ENCODE results near the gene FXYD5.

DNA sequence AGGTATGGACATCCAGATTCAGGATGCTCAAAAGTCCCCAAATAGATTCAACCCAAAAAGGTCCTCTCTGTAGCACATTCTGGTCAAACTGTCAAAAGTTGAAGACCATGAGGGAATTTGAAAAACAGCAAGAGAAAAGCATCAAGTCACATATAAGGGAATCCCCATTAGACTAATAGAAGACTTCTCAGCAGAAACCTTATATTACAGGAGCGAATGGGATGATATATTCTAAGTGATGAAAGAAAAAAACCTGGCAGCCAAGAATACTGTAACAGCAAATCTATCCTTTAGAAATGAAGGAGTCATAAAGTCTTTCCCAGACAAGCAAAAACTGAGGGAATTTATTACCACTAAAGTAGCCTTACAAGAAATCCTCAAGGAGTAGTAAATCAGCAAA, 29.7 kb downstream of the FXYD5 start:
- TF ChIP-seq, protein P1, sequence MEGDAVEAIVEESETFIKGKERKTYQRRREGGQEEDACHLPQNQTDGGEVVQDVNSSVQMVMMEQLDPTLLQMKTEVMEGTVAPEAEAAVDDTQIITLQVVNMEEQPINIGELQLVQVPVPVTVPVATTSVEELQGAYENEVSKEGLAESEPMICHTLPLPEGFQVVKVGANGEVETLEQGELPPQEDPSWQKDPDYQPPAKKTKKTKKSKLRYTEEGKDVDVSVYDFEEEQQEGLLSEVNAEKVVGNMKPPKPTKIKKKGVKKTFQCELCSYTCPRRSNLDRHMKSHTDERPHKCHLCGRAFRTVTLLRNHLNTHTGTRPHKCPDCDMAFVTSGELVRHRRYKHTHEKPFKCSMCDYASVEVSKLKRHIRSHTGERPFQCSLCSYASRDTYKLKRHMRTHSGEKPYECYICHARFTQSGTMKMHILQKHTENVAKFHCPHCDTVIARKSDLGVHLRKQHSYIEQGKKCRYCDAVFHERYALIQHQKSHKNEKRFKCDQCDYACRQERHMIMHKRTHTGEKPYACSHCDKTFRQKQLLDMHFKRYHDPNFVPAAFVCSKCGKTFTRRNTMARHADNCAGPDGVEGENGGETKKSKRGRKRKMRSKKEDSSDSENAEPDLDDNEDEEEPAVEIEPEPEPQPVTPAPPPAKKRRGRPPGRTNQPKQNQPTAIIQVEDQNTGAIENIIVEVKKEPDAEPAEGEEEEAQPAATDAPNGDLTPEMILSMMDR (IDR thresholded peaks at IDR 0.05), result no peak
- no peak for TF ChIP-seq POLR2A (IDR thresholded peaks at IDR 0.05)

Measured in Peyer's patch (tissue), 4 donors.